Measurements from ENCODE around the gene MLPH.

- TF ChIP-seq GATA3 (IDR thresholded peaks at IDR 0.05; ENCODE audit: low read depth, low read length) (no peak), GATA2 (IDR thresholded peaks at IDR 0.05; ENCODE audit: low read depth, low read length) (no peak)
Observed at GRCh38 chr2:237527233-237527632, 40.2 kb downstream of the MLPH start.
